T-helper 17 cell (primary cell): ENCODE measurements around the gene NYNRIN. TPM values are rescaled to one million over a fixed set of nuclear protein-coding genes. Genes with fewer than 3 reads are reported as not detected.

ENCODE experiments used
- ATAC-seq: fragments of 150-1000 bp; cut with Tn5 transposase; 2 replicates; pipeline ENCODE4 v1.10.0; 2021; ENCODE audit warnings: mild to moderate bottlenecking, moderate library complexity
- DNase-seq, 3 donors: peaks; one replicate each; pipeline versions ENCODE4 v3.0.0 to v3.0.0-alpha.2; 2020 to 2021
- H3K9me3 ChIP-seq: one replicate; pipeline ENCODE4 v1.7.0; 2013; ENCODE audit warnings: low read length, mild to moderate bottlenecking; ENCODE audit not compliant: control insufficient read depth, poor library complexity, severe bottlenecking
- H3K27ac Mint-ChIP-seq: one replicate; pipeline ENCODE4 v1.8.0; 2022; ENCODE audit warnings: mild to moderate bottlenecking, moderate library complexity, mixed read lengths
- H3K27me3 Mint-ChIP-seq: one replicate; pipeline ENCODE4 v1.8.0; 2022; ENCODE audit warnings: mixed read lengths
- H3K36me3 Mint-ChIP-seq: one replicate; pipeline ENCODE4 v1.8.0; 2022; ENCODE audit warnings: low read depth, mixed read lengths
- H3K4me1 Mint-ChIP-seq: one replicate; pipeline ENCODE4 v1.8.0; 2022; ENCODE audit warnings: mild to moderate bottlenecking, mixed read lengths
- H3K4me3 Mint-ChIP-seq: one replicate; pipeline ENCODE4 v1.8.0; 2022; ENCODE audit warnings: mild to moderate bottlenecking, moderate library complexity, mixed read lengths
- total RNA-seq, 4 donors: library from RNA in 2 of 4; stranded (reverse) in 2 of 4; gene quantifications; one replicate each; pipeline ENCODE4 v1.2.3 and lab custom pipeline; 2022 to 2026

Gene NYNRIN
- total RNA-seq, 2 donors from 2014 or later = 0.22 TPM; not detected in 1

- H3K27ac Mint-ChIP-seq = no peak overlapping the region
- peaks cover 7% of the 10 kb centered on the region for H3K36me3 Mint-ChIP-seq
- peaks cover 4% of the 10 kb centered on the region for H3K4me1 Mint-ChIP-seq
- peaks cover 39% of the 10 kb centered on the region for H3K27me3 Mint-ChIP-seq
- no peak for DNase-seq
- H3K9me3 ChIP-seq = no peaks in the 10 kb centered on the region
- no peak overlapping the region for H3K4me3 Mint-ChIP-seq
- no peak for ATAC-seq
Measured at GRCh38 chr14:24388474-24389179, 10.2 kb upstream of the NYNRIN start.

DNA sequence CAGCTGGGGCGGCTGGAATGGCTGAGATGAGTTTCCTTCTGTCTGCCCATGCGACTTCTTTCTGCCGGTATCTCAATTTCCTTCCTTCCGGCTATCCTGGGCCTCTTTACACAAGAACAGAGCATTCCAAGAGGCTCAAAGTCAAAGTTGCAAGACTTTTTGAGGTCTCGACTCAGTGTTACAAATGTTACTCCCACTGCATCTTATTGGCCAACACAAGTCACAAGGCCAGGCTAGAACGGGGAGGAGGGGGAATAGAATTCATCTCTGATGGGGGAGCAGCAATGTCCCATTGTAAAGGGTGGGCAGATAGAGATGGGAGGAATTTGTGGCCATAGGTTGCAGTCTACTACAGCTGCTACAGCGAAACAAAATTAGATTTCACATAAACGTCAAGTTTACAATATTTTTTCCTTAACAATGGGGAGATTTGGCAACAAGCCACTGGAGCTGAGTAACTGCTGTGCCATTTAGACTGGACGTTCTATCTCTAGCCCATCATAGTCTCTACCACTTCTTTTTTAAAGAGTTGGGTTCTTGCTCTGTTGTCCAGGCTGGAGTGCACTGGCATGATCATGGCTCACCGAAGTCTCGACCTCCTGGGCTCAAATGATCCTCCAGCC is 9.5 kb upstream of the NYNRIN start:
- Mint-ChIP-seq H3K36me3 (peaks cover 2% of the 10 kb centered on the region), H3K27ac (no peak overlapping the region), H3K27me3 (peaks cover 32% of the 10 kb centered on the region), H3K4me3 (no peak overlapping the region), H3K4me1 (peaks cover 2% of the 10 kb centered on the region)
- no peak for DNase-seq
- no peaks in the 10 kb centered on the region for H3K9me3 ChIP-seq
- no peak for ATAC-seq

- peaks cover 30% of the 10 kb centered on the region for H3K27me3 Mint-ChIP-seq
- no peak overlapping the region for H3K27ac Mint-ChIP-seq
- H3K36me3 Mint-ChIP-seq = peaks cover 2% of the 10 kb centered on the region
- H3K9me3 ChIP-seq = no peaks in the 10 kb centered on the region
- H3K4me3 Mint-ChIP-seq = no peak overlapping the region
- DNase-seq = no peak
- peaks cover 2% of the 10 kb centered on the region for H3K4me1 Mint-ChIP-seq
- ATAC-seq = no peak
Measured at GRCh38 chr14:24390701-24391468, 7.9 kb upstream of the NYNRIN start.

- peaks cover 24% of the 10 kb centered on the region for H3K27me3 Mint-ChIP-seq
- ATAC-seq = no peak
Measured at GRCh38 chr14:24392325-24393091, 6.3 kb upstream of the NYNRIN start.

DNA sequence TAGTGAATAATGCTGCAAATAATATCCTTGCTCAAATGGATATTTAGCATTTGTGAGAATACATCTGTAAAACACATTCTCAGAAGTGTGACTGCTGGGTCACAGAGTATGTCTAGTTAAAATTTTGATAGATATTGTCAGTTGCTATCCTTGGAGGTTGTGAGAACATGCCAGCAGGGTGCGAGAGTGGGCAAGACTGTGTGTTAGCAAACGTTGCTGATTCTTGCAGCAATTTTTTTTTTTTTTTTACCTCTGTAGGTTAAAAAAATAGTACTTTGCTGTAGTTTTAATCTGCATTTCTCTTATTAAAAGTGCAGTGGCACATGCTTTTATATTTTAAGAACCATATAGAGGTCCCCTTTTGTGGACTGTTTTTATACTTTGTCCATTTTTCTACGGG is 4.5 kb upstream of the NYNRIN start:
- no peak overlapping the region for H3K27ac Mint-ChIP-seq
- DNase-seq (no peak), ATAC-seq (no peak)
- no peak overlapping the region for H3K4me3 Mint-ChIP-seq
- no peaks in the 10 kb centered on the region for H3K9me3 ChIP-seq
- peaks cover 19% of the 10 kb centered on the region for H3K27me3 Mint-ChIP-seq
- H3K4me1 Mint-ChIP-seq = peaks cover 12% of the 10 kb centered on the region
- H3K36me3 Mint-ChIP-seq = peaks cover 2% of the 10 kb centered on the region

More at GRCh38 chr14:24392325-24393091, 6.3 kb upstream of the NYNRIN start:
- Mint-ChIP-seq H3K36me3 (peaks cover 2% of the 10 kb centered on the region), H3K27ac (no peak overlapping the region), H3K4me3 (no peak overlapping the region), H3K4me1 (peaks cover 8% of the 10 kb centered on the region)
- no peak for DNase-seq
- H3K9me3 ChIP-seq = no peaks in the 10 kb centered on the region

DNA sequence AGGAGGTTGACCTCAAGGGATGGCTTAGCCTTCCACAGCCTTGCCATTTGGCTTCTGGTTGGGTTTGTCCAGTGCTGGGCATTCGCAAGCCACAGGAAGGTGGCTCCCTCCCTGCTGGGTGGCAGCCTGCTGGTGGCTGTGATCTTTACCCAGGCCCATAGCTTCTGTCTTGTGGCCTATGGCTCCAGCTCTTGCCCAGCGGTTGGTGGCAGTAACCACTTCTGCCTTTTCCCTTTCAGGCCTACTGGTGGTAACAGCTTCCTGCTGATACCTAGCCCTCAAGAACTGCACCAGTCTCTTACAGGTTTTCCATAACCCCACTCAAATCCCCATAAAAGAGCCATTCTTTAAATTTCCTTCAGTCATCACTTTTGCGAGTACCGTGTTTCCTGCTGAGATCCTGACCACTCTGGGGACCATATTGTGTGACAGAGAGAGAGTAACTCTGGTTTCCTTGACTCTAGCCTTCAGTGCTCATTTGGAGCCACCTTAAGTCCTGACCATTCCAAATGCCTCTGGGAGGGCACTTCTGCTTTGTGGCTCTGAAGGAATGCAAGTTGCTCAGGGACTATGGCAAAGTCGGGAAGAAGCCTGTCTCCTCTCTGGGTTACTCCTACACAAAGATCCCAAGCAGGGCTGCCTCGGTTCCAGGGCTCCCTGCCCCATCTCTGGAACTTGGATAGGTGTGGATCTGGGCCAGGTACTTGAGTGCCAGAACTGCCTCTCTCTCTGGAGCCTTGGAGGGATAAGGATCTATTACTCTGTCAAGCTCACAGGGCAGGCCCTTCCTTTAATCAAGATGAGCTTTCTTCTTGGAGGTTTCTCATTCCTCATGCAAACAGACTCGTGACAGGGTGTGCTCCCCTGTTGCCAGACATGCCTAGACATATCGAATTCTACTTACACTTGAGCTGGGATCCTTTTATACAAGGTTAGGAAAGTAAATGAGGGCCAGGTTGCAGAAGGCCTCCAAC is 2.9 kb upstream of the NYNRIN start:
- no peak for ATAC-seq

DNA sequence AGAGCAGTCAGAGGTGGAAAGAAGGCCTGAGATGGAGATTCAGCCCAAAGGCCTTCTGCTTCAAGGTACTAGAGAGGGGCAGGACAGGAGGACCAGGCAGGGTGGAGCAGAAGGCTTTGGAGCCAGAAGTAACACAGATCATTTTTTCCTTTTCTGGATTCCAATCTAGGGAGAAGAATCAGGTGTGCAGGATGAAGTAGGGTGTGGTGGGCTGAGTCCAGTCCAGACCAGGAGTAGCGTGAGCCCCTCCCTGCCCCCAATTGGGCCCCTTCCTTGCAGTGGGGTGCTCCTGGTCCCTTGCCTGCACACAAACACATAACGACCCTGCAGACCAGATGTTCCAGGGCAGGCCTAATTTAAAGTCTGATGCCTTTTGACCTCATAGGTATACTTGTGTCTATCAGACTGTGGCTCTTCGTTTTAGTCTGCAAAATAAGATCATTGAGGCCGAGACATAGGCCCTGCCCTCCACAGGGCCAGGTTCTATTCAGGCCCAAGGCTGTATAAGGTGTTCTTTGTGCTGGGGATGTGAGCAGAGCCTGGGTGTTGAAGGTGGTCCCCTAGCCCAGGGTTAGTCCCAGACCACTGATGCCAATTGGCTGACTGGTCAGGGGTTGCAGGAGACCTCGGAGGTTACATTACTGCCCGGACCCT is 1.0 kb upstream of the NYNRIN start:
- Mint-ChIP-seq H3K36me3 (no peaks in the 10 kb centered on the region), H3K4me1 (peaks cover 25% of the 10 kb centered on the region), H3K27ac (peak overlapping the region; percentile 80), H3K27me3 (peaks cover 26% of the 10 kb centered on the region), H3K4me3 (peak overlapping the region; percentile 69)
- no peak for ATAC-seq
- no peaks in the 10 kb centered on the region for H3K9me3 ChIP-seq
- no peak for DNase-seq

More for the DNA sequence above, 2.9 kb upstream of the NYNRIN start:
- peaks cover 2% of the 10 kb centered on the region for H3K36me3 Mint-ChIP-seq
- H3K9me3 ChIP-seq = no peaks in the 10 kb centered on the region
- H3K4me3 Mint-ChIP-seq = no peak overlapping the region
- H3K4me1 Mint-ChIP-seq = peaks cover 19% of the 10 kb centered on the region
- no peak overlapping the region for H3K27ac Mint-ChIP-seq
- DNase-seq = no peak
- H3K27me3 Mint-ChIP-seq = peaks cover 30% of the 10 kb centered on the region

DNA sequence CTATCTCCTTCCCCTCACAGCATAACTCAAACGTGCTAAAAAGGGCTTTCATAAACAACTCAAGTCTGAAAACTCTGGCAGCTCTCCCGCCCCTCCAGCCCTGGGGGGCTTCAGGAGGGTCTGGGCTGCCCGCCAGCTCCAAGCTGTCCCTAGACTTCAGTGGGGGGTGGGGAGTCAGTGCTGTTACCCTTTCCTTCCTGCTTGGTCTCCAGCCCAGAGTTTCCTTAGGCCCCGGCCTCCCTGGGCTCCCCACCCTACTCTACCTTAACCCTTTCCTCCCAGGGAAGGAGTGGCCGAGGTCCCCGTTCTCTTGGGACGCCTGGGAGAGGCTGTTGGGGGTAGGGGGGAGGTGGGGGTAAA is 530 bp upstream of the NYNRIN start:
- DNase-seq (no peak), ATAC-seq (no peak)
- Mint-ChIP-seq H3K27me3 (peaks cover 29% of the 10 kb centered on the region), H3K36me3 (no peaks in the 10 kb centered on the region), H3K27ac (no peak overlapping the region), H3K4me1 (peaks cover 25% of the 10 kb centered on the region), H3K4me3 (no peak overlapping the region)
- no peaks in the 10 kb centered on the region for H3K9me3 ChIP-seq

- no peaks in the 10 kb centered on the region for H3K9me3 ChIP-seq
- Mint-ChIP-seq H3K4me3 (peak overlapping the region; percentile 87), H3K4me1 (peaks cover 25% of the 10 kb centered on the region), H3K36me3 (peaks cover 2% of the 10 kb centered on the region), H3K27me3 (peaks cover 41% of the 10 kb centered on the region), H3K27ac (peak overlapping the region; percentile 43)
- no peak for ATAC-seq
- no peak for DNase-seq
Measured at GRCh38 chr14:24399447-24399822, 632 bp downstream of the NYNRIN start.

- Mint-ChIP-seq H3K27ac (peak overlapping the region; percentile 43), H3K4me1 (peaks cover 25% of the 10 kb centered on the region), H3K36me3 (peaks cover 2% of the 10 kb centered on the region), H3K27me3 (peaks cover 45% of the 10 kb centered on the region), H3K4me3 (peak overlapping the region; percentile 87)
- no peak for DNase-seq
- ATAC-seq = no peak
- no peaks in the 10 kb centered on the region for H3K9me3 ChIP-seq
Measured at GRCh38 chr14:24399999-24400718, 1.4 kb downstream of the NYNRIN start.

GRCh38 chr14:24401810-24402702 is 3.3 kb downstream of the NYNRIN start:
- Mint-ChIP-seq H3K4me3 (no peak overlapping the region), H3K27ac (no peak overlapping the region), H3K27me3 (peaks cover 54% of the 10 kb centered on the region), H3K4me1 (peaks cover 21% of the 10 kb centered on the region), H3K36me3 (peaks cover 5% of the 10 kb centered on the region)
- H3K9me3 ChIP-seq = no peaks in the 10 kb centered on the region
- ATAC-seq = no peak
- no peak for DNase-seq
